C4-2B (cell line): ENCODE data around the gene SLC37A2.
A peak's percentile ranks its signal among the peaks of the same experiment; 100 is the strongest.

ENCODE experiments used
- H3K27ac ChIP-seq: fragments of 450-650 bp; 2 replicates; pipeline ENCODE4 v1.5.1; 2017
- ZFX ChIP-seq: fragments of 450-650 bp; IDR thresholded peaks from 2 replicates; pipeline ENCODE4 v1.6.1; 2017
- TF ChIP-seq, protein P1 (sequence below): fragments of 450-650 bp; conservative IDR thresholded peaks from 2 replicates; pipeline ENCODE4 v1.5.1; 2017; ENCODE audit warnings: mild to moderate bottlenecking

SLC37A2 gene

DNA sequence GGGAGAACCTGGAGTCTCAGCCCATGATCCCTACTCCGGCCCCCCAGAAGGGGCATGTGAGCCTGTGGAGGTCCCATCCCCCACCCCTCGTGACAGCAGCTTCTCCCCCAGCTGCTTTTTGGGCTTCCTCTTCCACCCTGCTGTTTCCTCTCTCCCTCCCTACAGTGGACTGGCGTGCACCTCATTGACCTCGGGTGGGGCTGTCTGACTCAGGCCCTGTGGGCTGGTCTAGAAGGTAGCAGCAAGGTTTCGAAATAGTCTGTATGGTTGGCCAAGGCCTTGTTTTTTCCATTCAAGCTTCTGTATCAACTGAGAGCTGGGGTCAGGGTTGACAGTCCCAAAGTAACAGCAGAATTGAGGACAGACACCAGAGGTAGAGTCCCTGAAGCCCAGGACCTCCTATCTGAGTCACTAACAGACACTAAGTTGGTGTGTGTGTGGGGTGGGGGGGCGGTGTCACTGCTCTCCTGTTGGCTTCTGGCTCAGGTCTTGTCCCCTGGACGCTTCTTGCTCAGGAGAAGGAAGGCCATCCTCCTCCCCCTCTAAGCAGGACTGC lies 7.7 kb downstream of the SLC37A2 start:
- TF ChIP-seq, protein P1, sequence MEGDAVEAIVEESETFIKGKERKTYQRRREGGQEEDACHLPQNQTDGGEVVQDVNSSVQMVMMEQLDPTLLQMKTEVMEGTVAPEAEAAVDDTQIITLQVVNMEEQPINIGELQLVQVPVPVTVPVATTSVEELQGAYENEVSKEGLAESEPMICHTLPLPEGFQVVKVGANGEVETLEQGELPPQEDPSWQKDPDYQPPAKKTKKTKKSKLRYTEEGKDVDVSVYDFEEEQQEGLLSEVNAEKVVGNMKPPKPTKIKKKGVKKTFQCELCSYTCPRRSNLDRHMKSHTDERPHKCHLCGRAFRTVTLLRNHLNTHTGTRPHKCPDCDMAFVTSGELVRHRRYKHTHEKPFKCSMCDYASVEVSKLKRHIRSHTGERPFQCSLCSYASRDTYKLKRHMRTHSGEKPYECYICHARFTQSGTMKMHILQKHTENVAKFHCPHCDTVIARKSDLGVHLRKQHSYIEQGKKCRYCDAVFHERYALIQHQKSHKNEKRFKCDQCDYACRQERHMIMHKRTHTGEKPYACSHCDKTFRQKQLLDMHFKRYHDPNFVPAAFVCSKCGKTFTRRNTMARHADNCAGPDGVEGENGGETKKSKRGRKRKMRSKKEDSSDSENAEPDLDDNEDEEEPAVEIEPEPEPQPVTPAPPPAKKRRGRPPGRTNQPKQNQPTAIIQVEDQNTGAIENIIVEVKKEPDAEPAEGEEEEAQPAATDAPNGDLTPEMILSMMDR = no peak
- TF ChIP-seq ZFX = no peak
- peak overlapping the region; percentile 9; the same call in 1 of the 2 replicates for H3K27ac ChIP-seq

DNA sequence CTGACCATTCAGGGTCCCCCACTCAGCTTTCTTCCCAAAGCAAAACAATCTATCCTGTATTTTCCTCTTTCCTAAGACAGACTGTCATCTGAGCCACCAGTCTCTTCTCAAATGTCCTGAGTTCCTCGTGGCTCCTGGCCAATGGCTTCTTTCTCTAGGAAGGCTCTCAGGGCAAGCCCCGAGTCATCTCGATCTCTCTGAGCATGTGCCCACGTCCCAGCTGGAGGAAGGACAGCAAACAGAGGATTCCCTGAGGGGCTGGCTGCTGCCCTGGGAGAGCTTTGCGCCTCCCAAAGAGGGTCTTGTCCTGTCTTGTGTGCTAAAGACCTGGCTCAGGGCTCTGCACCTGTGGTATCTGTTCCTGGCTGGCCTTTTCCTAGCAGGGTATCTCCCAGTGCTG lies 8.3 kb downstream of the SLC37A2 start:
- H3K27ac ChIP-seq = peak overlapping the region; percentile 9; the same call in 1 of the 2 replicates
- TF ChIP-seq, protein P1 = no peak
- no peak for TF ChIP-seq ZFX

DNA sequence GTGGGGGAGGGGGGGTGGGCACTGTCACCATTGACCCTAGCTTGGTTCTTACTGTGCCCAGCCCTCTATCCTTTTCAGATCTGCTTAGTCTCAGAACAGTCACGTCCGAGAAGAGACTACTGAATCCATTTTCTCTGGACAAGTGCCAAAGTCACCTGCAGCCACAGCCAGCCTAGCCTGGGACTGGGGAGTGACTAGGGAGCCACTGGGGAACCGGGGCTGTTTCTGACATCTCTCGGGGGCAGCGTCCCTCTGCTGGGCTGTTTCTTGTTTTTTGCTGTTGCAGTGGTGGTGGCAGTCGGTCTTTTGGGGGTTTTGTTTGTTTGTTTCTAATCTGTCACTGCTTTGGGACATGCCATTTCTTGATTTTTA lies 8.7 kb downstream of the SLC37A2 start:
- TF ChIP-seq, protein P1 = no peak
- TF ChIP-seq ZFX = no peak
- H3K27ac ChIP-seq = no peak overlapping the region; the same call in 1 of the 2 replicates

DNA sequence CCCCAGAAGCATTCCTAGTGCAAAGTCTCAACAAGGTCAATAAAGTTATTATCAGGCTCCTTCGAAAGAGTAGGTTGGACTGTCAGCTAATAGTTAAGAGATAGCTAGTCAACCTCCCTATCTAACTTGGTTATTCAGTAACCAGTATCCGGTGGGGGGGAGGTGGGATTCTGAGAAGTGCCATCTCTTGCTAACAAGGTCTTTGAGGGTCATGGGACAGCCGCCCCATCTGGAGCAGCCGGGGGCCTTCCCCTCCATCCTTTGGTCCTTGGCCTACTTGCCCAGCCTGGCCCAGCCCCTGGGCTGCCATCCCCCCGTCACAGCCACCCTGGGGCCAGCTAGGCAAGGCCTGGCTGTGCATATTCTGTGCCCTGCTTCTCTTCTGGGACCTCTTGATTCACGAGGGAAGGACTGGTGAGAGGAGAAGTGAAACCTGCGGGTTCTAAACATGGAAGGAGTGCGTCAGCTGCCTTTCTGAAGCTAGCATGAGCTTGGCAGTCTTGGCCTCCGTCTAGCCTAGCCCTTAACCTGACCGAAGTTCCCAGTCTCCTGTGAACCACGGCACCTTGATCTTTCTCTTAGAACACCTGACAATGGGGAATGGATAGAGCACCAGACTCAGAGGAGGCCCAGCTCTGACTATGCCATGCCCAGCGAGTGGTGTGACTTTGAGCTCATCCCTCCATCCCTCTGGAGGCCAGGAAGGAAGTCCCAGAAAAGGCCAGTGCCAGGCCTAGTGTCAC lies 9.3 kb downstream of the SLC37A2 start:
- TF ChIP-seq, protein P1 = no peak
- TF ChIP-seq ZFX = no peak
- no peak overlapping the region for H3K27ac ChIP-seq

DNA sequence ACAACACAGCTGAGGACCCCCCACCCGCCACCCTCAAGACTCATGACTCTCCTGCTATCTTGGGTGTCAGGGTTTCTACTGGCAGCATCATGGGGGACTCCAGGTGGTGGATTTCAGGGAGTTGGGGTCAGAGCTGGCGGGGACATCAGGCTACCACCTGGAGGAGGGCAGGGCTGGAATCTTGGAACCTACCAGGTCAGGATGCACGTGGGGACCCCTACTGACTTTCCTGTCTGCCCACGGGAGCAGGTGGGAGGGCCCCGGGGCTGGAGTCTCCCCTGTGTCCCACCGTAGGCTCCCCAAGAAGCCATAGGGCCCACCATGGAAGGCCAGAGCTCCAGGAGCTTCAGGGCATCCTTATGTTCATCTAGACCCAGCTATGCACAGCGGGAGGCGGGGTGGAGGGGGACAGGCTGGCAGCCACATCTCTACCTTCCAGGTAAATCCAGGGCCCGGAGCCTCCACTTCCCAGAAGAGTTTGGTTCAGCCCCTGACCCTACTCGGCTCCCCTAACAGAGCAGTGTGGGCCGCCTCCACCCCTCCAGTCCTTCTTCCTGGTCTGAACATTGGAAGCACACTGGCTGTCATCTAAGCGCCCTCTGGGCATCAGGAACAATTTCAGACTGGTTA lies 10.0 kb downstream of the SLC37A2 start:
- no peak overlapping the region for H3K27ac ChIP-seq
- no peak for TF ChIP-seq ZFX
- TF ChIP-seq, protein P1 = no peak

DNA sequence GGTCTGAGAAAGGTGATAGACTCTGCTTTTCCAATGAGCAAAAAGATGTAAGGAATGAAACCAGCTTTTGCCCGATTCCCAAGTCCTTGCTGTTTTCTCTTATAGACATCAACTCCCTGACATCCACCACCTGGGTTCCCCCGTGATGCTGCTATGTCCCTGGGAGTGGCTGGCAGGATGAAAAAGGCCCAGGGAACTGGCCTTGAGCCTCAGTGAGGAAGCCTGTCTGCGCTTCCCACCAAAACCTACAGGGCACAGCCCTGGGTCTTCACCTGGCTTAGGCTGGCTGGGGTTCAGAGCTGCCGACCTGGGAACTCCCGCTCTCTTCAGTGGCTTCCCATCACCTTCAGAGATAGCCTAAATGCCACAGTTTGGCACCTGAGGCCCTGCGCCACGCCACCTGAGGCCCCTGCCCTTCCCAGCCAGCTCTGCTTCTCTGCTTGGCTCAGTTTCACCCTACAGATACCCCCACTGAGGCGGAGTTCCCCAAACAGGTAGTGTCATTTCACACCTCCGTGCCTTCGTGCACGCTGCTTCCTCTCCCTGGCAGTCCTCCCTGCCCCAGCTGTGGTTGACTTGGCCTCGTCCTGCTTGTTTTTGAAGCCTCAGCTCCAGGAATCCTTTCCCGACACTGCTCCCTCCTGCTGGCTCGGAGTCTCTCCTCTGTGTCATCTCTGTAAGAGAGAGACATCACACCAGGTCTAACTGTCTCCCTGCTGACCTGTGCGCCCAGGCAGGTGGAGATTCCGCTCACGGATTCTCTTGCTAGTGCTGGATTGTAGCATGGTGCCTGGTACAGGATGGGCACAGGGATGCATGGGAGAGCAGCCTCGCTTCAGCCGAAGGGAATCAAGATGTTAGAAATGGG lies 10.7 kb downstream of the SLC37A2 start:
- H3K27ac ChIP-seq = no peak overlapping the region

More for the DNA sequence above, 10.7 kb downstream of the SLC37A2 start:
- TF ChIP-seq, protein P1 = no peak
- no peak for TF ChIP-seq ZFX
